HG03457 (cell line): ENCODE data around the gene ST6GAL1.

Source experiments
- ATAC-seq: cut with Tn5 transposase; IDR thresholded peaks from one replicate; pipeline ENCODE4 v1.9.1; 2021; ENCODE audit warnings: moderate number of reproducible peaks; ENCODE audit not compliant: unreplicated experiment

ST6GAL1 gene

GRCh38 chr3:186915806-186916796 is 14.2 kb upstream of the ST6GAL1 start:
- no peak for ATAC-seq

- ATAC-seq, result no peak
Measured at GRCh38 chr3:186917512-186918312, 12.6 kb upstream of the ST6GAL1 start.

GRCh38 chr3:186920301-186920700 is 10.0 kb upstream of the ST6GAL1 start:
- ATAC-seq, result no peak

GRCh38 chr3:186920796-186921195 is 9.5 kb upstream of the ST6GAL1 start:
- ATAC-seq, result no peak

- no peak for ATAC-seq
Measured at GRCh38 chr3:186921578-186921977, 8.7 kb upstream of the ST6GAL1 start.

GRCh38 chr3:186922224-186922623 is 8.1 kb upstream of the ST6GAL1 start:
- no peak for ATAC-seq

GRCh38 chr3:186922790-186923189 is 7.5 kb upstream of the ST6GAL1 start:
- no peak for ATAC-seq

GRCh38 chr3:186923241-186923640 is 7.1 kb upstream of the ST6GAL1 start:
- no peak for ATAC-seq

- ATAC-seq, result no peak
Measured at GRCh38 chr3:186925826-186926225, 4.5 kb upstream of the ST6GAL1 start.

- no peak for ATAC-seq
Measured at GRCh38 chr3:186929186-186929585, 1.1 kb upstream of the ST6GAL1 start.

- ATAC-seq, result no peak
Measured at GRCh38 chr3:186929685-186930084, 641 bp upstream of the ST6GAL1 start.

GRCh38 chr3:186930641-186931531 is 560 bp downstream of the ST6GAL1 start:
- ATAC-seq, result peak; percentile 62

GRCh38 chr3:186931532-186932280 is 1.4 kb downstream of the ST6GAL1 start:
- ATAC-seq, result peak; percentile 39

- ATAC-seq, result no peak
Measured at GRCh38 chr3:186932281-186933181, 2.2 kb downstream of the ST6GAL1 start.

GRCh38 chr3:186933816-186934215 is 3.5 kb downstream of the ST6GAL1 start:
- ATAC-seq, result no peak

GRCh38 chr3:186935133-186935532 is 4.8 kb downstream of the ST6GAL1 start:
- ATAC-seq, result no peak

- ATAC-seq, result no peak
Measured at GRCh38 chr3:186937017-186937875, 6.9 kb downstream of the ST6GAL1 start.

GRCh38 chr3:186938716-186939115 is 8.4 kb downstream of the ST6GAL1 start:
- no peak for ATAC-seq
